ENCODE data around the gene TBK1.

Gene TBK1

DNA sequence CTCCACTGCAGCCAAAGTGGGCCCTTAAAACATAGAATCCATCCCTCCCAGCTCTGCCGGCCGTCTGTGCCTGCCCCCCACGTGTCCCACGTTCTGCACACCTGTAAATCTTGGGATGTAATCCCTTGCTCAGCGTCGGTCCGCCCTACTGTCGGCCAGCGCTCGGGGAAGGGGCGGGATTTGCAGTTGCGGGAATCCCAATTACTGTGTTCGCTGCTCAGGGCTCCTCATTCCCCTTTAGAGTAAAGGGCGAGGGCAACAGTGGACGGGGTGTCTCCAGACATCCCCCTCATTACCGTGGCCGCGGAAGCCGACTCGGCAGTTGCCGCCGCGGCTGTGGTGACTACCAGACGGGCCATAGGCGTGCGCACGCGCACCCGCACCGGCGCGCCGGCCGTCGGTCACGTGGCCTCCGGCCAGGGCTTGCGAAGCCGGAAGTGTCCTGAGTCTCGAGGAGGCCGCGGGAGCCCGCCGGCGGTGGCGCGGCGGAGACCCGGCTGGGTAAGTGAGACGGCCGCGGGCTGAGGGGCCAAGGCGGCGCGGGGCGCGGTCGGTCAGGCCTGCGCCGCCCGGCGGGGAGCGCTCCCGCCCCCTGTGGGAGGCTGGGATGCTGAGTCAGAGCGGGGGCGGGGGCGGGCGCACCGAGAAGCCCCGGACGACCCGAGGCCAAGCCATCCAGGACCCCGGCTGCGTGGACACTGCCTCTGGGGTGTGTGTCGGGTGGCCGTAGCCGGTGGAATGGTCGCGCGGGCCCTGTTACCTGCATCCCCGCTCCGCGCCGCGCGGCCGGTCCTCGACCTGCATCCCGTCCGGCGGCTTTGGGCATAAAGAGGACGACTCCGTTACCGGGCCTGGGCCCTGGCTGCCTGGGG, at the start of gene TBK1:
Gene TBK1 (plus strand): TSS at position 434 of the 872 bp plus-strand sequence. CDS start 3,751 bp downstream, outside the sequence.
- TF ChIP-seq POLR2A (IDR thresholded peaks at IDR 0.05; ENCODE audit: extremely low read depth, insufficient read length): peak; percentile 53
- TF ChIP-seq, protein P1, sequence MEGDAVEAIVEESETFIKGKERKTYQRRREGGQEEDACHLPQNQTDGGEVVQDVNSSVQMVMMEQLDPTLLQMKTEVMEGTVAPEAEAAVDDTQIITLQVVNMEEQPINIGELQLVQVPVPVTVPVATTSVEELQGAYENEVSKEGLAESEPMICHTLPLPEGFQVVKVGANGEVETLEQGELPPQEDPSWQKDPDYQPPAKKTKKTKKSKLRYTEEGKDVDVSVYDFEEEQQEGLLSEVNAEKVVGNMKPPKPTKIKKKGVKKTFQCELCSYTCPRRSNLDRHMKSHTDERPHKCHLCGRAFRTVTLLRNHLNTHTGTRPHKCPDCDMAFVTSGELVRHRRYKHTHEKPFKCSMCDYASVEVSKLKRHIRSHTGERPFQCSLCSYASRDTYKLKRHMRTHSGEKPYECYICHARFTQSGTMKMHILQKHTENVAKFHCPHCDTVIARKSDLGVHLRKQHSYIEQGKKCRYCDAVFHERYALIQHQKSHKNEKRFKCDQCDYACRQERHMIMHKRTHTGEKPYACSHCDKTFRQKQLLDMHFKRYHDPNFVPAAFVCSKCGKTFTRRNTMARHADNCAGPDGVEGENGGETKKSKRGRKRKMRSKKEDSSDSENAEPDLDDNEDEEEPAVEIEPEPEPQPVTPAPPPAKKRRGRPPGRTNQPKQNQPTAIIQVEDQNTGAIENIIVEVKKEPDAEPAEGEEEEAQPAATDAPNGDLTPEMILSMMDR (IDR thresholded peaks at IDR 0.05; ENCODE audit: low read depth, low read length): no peak
- TF ChIP-seq, protein P2, sequence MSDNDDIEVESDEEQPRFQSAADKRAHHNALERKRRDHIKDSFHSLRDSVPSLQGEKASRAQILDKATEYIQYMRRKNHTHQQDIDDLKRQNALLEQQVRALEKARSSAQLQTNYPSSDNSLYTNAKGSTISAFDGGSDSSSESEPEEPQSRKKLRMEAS (IDR thresholded peaks at IDR 0.05; ENCODE audit: low read depth, low read length): peak; percentile 97
- peak; percentile 61 for TF ChIP-seq MYC (IDR thresholded peaks at IDR 0.05; ENCODE audit: low read depth, low read length)
- DNase-seq (ENCODE audit: low read depth): peak; percentile 93
- H3K4me3 ChIP-seq (ENCODE audit: low read depth, low read length): peak within 1 kb of the TSS; percentile 85

DNA sequence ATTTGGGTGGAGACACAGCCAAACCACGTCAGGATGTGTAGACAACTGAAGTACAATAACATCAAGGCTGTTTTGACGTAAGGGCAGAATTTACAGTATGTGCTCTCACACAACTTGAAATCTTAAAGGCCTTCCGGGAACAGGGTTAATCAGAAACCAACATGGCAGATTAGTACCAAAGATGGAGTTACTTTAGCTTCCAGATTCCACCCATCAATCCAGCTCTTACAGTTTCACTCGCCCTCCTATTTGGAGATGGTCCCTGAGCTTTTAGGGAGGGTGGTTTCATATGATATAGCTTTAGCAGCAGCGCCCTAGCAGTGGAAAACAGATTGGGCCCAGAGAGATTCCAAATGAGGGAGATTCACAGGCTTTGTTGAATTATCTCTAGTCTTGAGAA, 49.7 kb upstream of the TBK1 start:
- DNase-seq (ENCODE audit: low read depth): no peak
- no peak overlapping the region for H3K4me3 ChIP-seq (ENCODE audit: low read depth, low read length)
- TF ChIP-seq POLR2A (IDR thresholded peaks at IDR 0.05; ENCODE audit: extremely low read depth, insufficient read length) (no peak), MYC (IDR thresholded peaks at IDR 0.05; ENCODE audit: low read depth, low read length) (no peak)
- TF ChIP-seq, protein P2 (IDR thresholded peaks at IDR 0.05; ENCODE audit: low read depth, low read length): no peak
- TF ChIP-seq, protein P1 (IDR thresholded peaks at IDR 0.05; ENCODE audit: low read depth, low read length): no peak

DNA sequence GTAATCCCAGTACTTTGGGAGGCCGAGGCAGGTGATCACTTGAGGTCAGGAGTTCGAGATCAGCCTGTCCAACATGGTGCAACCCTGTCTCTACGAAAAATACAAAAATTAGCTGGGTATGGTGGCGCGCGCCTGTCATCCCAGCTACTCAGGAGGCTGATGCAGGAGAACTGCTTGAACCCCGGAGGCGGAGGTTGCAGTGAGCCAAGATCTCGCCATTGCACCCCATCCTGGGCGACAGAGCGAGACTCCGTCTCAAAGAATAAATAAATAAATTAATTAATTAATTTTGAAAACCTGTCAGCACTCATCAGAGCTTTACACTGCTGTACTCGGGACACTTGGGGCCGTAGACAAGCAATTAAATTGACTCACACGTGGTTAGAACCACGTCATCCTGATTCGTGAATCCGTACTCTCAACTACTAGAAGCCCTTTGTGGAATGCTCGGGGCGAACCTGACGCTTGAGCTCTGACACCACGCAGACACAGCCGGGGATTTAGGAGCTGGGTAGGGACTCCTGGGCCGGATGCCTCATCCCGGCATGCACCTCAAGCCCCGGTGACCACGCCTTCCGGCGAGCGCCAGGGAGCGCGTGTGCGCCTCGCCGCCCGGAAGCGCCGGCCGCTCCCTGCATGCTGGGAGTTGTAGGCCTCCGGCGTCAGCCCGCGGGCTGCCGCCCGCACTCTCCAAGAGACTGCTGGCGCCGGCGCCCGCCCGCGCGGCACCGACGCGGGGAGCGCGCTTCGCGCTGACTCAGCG, 48.0 kb upstream of the TBK1 start, which contains the start of gene XPOT:
Gene XPOT (plus strand): TSS at position 686 of the 763 bp plus-strand sequence. CDS start 5,644 bp downstream, outside the sequence.
- DNase-seq (ENCODE audit: low read depth): peak; percentile 99
- TF ChIP-seq, protein P2 (IDR thresholded peaks at IDR 0.05; ENCODE audit: low read depth, low read length): peak; percentile 88
- TF ChIP-seq, protein P1 (IDR thresholded peaks at IDR 0.05; ENCODE audit: low read depth, low read length): no peak
- TF ChIP-seq POLR2A (IDR thresholded peaks at IDR 0.05; ENCODE audit: extremely low read depth, insufficient read length) (peak; percentile 95), MYC (IDR thresholded peaks at IDR 0.05; ENCODE audit: low read depth, low read length) (peak; percentile 95)
- peak within 1 kb of the TSS; percentile 91 for H3K4me3 ChIP-seq (ENCODE audit: low read depth, low read length)

DNA sequence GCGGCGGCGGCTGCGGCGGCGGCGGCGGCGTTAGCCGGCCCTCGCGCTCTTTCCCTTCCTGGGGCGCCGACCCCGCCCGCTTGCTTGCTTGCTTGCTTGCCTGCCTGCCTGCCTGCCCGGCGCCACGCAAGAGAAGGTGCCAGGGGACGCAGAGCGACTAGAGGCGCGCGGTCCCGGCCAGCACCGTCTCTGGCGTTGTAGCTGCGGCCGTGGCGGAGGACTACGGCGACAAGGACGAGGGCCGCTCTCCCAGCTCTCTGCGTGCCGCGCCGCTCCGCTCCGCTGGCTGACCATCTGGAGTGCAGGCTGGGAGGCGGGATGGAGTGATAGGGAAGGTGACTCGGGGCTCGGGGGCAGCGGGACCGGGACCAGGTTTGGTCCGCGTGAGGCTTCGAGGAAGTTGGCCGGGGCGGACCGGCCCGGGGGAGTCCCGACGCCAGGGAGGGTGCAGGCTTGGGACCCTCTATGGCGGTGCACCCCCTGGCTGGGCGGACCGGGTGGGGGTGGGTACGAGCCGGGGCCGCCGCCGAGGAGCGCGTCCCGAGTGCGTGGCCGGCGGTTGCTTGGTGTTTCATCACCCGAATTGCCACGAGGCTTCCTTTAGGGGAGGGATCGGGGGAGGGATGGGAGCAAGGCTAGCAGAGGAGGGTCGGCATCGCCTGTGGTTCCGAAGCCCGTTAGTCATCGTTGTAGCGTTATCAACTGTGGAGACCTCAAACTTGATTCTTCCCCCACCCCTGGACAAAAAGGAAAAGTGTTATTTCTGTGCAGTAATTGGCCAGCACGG, 47.3 kb upstream of the TBK1 start:
- TF ChIP-seq MYC (IDR thresholded peaks at IDR 0.05; ENCODE audit: low read depth, low read length) (peak; percentile 98), POLR2A (IDR thresholded peaks at IDR 0.05; ENCODE audit: extremely low read depth, insufficient read length) (no peak)
- TF ChIP-seq, protein P1 (IDR thresholded peaks at IDR 0.05; ENCODE audit: low read depth, low read length): no peak
- TF ChIP-seq, protein P2 (IDR thresholded peaks at IDR 0.05; ENCODE audit: low read depth, low read length): peak; percentile 84
- DNase-seq (ENCODE audit: low read depth): peak; percentile 96
- peak overlapping the region; percentile 82 for H3K4me3 ChIP-seq (ENCODE audit: low read depth, low read length)

Measured in NB4 (cell line).